Left hindlimb (tissue), 1 donor: Measurements from ENCODE around the gene CDK17.
"Not testable (repeated sequence)": the region's sequence is repeated elsewhere in the genome, so short reads cannot be mapped to it uniquely, and the experiment has no call there.

Source experiments
- DNase-seq: peaks from one replicate; pipeline ENCODE4 v3.0.0-alpha.2; 2018

CDK17 gene

GRCh38 chr12:96350982-96351381, 49.3 kb downstream of the CDK17 start:
- DNase-seq: no peak

- no peak for DNase-seq
These were observed 53.0 kb downstream of the CDK17 start for GRCh38 chr12:96347130-96347699.

GRCh38 chr12:96346716-96347115, 53.5 kb downstream of the CDK17 start:
- not testable (repeated sequence) for DNase-seq

GRCh38 chr12:96344124-96344695, 56.0 kb downstream of the CDK17 start:
- no peak for DNase-seq

GRCh38 chr12:96343347-96343954, 56.8 kb downstream of the CDK17 start:
- no peak for DNase-seq

GRCh38 chr12:96339666-96340065, 60.6 kb downstream of the CDK17 start:
- DNase-seq: not testable (repeated sequence)

- no peak for DNase-seq
These were observed 61.3 kb downstream of the CDK17 start for GRCh38 chr12:96338852-96339471.

GRCh38 chr12:96337953-96338352, 62.3 kb downstream of the CDK17 start:
- DNase-seq: no peak

- no peak for DNase-seq
These were observed 63.8 kb downstream of the CDK17 start for GRCh38 chr12:96336489-96336888.

- no peak for DNase-seq
These were observed 65.0 kb downstream of the CDK17 start for GRCh38 chr12:96335270-96335669.

- DNase-seq: no peak
These were observed 65.7 kb downstream of the CDK17 start for GRCh38 chr12:96334502-96334901.

- no peak for DNase-seq
These were observed 70.7 kb downstream of the CDK17 start for GRCh38 chr12:96329545-96329944.

GRCh38 chr12:96329018-96329417, 71.2 kb downstream of the CDK17 start:
- no peak for DNase-seq

- no peak for DNase-seq
These were observed 72.3 kb downstream of the CDK17 start for GRCh38 chr12:96327889-96328288.

- DNase-seq: no peak
These were observed 72.9 kb downstream of the CDK17 start for GRCh38 chr12:96327346-96327745.

GRCh38 chr12:96326628-96327227, 73.5 kb downstream of the CDK17 start:
- DNase-seq: no peak

- DNase-seq: no peak
These were observed 76.3 kb downstream of the CDK17 start for GRCh38 chr12:96323906-96324305.

- no peak for DNase-seq
These were observed 77.5 kb downstream of the CDK17 start for GRCh38 chr12:96322720-96323119.

GRCh38 chr12:96321941-96322340, 78.3 kb downstream of the CDK17 start:
- DNase-seq: no peak

GRCh38 chr12:96317801-96318200, 82.4 kb downstream of the CDK17 start:
- DNase-seq: not testable (repeated sequence)

GRCh38 chr12:96315741-96316481, 84.3 kb downstream of the CDK17 start:
- not testable (repeated sequence) for DNase-seq

- no peak for DNase-seq
These were observed 85.5 kb downstream of the CDK17 start for GRCh38 chr12:96314723-96315122.

GRCh38 chr12:96313606-96314005, 86.6 kb downstream of the CDK17 start:
- no peak for DNase-seq
